Hippocampal formation (tissue), 2 donors: Measurements from ENCODE around the gene ATP11A.
A peak's percentile ranks its signal among the peaks of the same experiment; 100 is the strongest.

Source experiments
- DNase-seq, 2 donors: peaks; one replicate each; lab custom pipeline; 2025; lab: John Stamatoyannopoulos, UW

Gene ATP11A

DNA sequence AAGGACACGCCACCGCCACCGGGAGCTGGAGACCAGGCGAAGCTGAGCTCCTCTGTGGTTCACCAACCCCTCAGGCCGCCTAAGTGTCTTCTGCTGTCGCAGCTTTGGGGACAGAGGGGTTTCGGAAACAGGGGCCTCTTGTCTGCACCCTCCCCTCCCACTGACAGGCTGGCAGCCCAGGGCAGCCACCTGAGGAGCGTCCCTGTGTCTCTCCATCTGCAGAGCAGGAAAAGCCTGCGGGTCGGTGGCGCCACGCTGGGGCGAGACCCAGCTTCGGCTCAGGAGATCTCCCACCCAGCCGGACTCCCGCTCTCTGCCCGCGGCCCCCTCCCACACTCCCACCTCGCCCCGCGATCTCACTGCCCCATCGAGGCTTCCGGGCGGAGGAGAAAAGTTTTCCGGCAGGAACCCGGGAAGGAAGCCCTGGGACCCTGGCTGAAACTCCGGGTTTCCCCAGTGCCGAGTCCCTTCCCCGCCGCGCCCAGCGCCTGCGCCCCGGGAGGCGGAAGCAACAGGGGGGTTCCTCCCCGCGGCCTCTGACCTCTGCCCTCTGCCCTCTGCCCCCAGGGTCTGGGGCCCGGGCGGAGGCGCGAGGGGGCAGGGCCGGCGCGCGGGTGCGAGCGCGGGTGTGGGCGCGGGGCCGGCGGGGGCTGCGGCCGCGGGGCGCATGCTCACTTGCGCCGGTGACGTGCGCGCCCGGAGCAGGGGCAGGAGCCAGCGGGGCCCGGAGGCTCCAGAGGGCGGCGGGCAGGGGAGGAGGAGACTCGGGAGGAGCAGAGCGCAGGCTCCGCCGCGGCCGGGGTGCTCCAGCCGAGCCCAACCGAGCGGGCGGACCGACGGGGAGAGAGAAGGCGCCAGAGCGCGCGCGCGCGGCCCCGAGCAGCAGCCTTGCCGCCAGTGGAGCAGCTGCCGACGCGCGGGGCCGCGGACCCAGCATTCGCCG is at the start of gene ATP11A:
Gene ATP11A, plus strand, starts transcription at position 736 of the 943 bp plus-strand sequence. CDS start 379 bp downstream, outside the sequence.
- peak; percentile 82 to 88 for DNase-seq

DNA sequence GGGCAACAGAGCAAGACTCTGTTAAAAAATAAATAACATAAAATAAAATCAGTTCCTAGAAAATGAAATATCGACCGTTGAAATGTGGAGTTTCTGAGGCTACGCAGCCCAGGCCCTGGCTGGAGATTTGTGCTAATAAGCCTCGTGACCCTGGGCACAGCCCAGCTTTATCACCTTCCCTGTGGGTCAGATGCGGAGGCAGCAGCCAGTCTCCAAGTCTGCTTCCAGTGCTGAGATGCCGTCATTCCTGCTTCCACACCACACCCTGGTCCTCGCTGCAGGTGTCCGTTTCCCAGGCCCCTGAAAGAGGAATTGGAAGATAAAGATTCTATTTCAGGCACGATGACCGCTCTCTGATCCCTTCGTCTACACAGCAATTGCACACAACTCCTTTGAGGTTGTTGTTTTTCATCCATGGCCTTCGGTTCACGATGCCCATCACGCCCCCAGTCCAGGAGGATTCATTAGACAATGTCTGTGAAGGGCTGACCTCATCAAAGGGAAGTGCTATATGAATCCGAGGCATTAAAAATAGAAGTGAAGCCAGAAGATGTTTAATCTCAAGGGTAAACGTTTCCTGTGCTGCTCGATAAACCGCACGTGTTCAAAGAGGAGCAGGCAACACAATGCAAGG is 48.3 kb upstream of the ATP11A start:
- no peak for DNase-seq

DNA sequence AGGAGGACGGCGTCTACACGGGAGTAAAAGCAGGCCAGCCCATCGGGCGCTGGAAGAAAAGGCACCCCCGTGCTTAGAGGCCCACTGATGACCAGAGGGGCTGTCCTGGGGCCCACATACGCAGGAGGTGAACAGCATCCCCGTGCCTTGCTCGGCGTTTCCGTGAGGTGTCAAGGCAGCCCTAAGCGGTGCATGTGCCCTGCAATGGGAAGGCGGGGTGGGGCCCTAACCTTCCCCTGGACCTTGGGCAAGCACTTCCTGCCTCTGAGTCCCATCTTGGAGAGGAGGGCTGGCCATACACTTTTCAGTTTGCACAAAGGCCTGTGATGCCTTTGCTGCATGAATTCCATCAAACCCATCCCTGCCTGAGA is 47.8 kb upstream of the ATP11A start:
- DNase-seq, result no peak

DNA sequence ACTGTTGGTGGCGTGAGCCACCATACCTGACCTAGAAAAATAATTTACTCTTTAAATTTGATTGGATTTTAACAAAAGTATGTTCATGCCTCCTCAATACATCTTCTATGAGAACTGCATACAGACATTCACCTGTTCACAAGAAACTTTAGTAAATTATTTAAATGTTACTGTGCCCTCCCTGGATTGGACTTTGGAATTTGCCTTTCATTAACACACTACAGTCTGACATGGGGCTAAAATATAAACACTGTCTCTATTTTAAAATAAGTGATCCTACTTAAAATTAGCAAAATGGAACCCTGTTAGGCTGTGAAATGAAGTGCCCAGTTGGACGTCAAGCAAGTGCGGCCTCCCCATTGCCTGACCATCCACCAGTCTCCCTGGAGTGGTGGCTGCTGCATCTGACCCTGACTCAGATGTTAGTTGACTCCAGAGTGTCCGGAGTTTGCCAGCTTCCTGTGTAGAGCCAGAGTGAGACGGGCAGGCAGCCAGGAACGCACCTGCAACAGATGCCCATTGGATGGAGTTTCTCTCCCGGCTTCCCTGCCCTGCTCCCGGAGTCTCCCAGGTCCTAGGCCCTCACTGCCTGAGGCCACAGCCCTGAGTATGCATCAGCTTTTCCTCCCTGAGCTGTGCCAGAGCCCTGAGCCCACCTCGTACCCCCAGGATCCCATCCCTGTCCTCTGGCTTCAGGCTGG is 45.9 kb upstream of the ATP11A start:
- DNase-seq, result no peak

DNA sequence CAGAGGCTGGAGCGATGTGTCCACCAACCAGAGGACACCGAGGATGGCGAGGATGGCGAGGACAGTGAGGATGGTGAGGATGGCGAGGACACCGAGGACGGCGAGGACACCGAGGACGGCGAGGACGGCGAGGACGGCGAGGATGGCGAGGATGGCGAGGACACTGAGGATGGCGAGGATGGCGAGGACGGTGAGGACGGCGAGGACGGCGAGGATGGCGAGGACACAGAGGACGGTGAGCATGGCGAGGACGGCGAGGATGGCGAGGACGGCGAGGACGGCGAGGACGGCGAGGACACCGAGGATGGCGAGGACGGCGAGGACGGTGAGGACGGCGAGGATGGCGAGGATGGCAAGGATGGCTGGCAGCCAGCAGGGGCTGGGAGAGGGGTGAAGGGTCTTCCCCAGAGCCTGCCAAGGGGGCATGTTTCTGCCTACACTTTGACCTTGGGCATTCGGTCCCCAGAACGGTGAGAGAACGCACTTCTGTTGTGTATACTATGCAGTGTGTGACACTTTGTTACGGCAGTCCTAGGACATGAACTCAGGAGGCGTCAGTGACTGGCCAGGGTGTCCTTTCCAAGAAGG is 44.4 kb upstream of the ATP11A start:
- DNase-seq, result no peak

DNA sequence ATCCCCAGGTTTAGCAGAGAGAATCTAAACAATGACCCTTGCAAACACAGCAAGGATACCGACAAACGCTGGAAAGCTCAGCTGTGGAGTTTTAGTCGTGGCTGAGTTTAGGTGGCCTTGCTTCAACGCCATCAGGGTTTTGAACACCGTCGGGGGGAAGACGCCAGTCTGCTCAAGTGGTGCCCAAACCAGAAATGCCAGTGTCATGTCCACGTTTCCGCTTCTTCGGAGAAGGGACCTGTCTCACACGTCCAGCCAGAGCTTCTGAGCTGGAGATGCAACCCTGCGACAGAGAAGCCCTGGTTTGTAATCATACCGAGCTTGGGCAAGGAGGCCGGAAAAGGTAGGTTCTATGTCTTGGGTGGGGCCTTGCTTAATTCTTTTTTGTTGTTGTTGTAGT is 42.6 kb upstream of the ATP11A start:
- DNase-seq, result no peak

DNA sequence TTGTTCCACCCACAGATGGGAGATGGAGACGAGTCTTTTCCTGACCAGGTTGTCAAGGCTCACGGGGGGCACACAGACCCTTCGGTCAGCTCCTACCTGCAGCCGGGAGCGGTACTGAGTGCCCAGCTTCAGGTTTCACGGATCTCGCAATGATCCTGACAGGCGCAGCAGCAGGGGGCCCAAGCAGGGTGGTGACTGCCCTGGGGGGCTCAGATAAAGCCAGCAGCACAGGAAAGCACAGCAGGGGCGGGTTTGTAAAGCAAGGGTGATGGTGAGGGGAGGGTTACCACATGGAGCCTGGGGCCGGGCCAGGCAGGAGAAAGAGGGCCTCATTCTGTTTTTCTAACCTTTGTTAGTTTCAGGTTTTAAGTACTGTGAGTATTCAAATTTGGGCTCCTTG is 41.7 kb upstream of the ATP11A start:
- DNase-seq, result no peak

DNA sequence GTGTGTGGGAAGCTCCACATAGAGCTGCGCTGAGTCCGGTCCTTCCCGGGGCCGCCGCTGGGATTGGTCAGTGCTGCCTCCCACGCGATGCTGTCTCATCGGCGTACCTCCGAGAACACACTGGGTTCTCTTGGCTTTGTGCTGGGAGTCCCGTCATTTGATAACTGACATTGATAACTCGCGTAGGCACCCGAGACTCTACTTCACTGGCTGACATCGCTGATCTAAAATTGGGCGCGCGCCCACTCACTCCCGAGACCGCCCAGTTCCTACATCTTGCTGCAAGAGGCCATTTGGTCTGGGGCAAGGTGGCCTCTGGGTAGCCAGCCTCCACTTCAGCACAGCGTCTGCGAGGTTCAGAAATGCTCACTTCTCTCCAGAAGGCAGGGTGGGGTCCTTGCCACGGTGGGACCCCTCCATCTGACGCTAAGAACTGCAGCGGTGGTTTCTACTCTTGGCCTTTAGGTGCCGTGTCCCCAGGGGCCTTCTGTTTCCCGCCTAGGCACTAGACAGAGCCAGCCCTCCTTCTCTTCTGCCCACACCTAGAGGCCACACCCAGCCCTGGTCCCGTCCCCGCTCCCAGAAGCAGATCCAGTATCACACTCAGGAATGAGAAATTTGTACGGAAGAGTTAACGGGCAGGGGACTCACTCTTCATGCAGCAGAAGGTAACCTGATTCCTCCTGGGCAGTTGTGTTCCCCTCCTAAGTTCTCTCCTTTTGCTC is 40.7 kb upstream of the ATP11A start:
- no peak for DNase-seq

DNA sequence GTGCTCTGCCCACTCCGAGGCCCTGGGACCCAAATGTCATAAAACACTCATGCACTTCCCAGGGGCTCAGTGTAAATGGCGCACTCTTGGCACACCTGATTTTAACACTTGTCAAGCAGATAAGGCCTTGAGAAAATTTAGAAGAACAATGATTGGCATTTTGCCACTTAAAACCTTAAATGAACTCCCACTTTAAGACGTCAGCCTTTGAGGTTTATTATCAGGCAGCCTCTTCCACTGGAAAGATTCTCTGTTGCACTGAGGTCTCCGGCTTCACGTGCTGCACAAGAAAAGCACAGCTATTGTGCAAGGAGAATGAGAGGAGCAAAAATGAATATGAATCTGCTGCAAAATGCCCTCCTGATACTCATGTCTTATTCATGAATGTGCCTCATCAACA is 38.5 kb upstream of the ATP11A start:
- DNase-seq, result no peak

DNA sequence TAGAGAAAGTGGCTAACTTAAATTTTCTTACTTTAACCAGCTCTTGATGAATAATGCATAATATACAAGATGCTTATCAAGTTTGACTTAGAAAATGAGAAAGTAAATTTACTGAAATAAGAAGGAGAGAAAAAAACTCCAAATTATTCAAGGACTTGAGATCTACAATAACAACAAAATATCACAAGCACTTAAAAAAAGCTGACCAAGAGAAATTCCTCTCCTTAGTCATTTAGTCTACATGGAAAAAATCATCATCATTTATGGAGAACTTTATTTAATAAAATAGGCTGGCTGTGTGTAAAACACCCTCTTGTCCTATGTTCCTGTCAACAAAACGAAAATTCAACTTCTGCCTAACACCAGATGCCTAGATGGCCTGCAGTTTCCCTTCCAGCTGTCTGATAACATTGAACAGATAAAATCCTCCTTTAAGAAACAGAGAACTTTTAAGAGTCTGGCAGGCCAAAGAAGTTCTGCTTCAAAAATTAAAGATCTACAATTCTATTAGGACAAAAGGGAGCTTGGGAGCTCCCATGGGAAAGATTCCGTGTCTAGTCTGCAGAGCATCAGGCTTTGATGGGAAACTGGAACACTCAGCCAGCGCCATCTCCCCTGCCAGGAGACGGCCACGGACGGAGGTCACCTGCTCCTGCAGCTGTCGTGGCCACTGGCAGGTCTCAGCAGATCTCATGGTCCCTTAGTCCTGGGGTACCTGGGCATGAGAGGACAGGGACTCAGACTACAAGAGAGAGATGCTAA is 37.9 kb upstream of the ATP11A start:
- no peak for DNase-seq

DNA sequence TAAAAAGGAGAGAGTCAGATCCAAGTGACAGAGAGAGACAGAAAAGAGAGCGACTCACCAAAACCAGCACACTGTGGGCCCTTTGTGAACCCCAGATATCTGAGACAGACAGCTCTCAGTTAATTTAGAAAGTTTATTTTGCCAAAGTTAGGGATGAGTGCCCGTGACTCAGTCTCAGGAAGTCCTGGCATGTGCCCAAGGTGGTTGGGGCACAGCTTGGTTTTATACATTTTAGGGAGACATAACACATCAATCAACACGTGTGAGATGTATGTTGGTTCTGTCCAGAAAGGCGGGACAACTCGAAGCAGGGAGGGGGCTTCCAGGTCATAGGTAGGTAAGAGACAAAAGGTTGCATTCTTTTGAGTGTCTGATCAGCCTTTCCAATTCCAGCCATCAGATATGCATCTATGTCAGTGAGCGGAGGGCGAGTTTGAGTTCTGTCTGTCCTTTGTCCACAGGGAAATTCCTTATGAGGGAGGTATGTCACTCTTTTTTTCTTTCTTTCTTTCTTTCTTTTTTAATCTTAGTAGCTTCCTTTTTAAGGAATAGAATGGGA is 37.2 kb upstream of the ATP11A start:
- no peak for DNase-seq

DNA sequence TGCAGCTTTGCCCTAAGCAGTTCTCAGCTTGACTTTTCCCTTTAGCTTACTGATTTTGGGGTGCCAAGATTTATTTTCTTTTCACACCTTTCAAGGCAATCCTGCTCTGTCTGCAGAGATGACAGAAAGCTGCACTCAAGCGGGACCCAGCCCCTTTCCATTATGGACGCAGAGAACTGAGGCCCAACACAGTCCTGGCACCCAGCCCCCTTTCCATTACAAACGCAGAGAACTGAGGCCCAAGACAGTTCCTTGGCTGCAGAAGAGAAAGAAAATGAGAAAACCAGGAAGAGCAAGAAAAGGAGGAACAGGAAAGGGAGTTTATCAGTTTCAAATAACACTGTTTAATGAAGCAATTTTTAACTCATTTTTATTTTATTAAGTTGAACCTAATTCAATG is 36.8 kb upstream of the ATP11A start:
- no peak for DNase-seq

DNA sequence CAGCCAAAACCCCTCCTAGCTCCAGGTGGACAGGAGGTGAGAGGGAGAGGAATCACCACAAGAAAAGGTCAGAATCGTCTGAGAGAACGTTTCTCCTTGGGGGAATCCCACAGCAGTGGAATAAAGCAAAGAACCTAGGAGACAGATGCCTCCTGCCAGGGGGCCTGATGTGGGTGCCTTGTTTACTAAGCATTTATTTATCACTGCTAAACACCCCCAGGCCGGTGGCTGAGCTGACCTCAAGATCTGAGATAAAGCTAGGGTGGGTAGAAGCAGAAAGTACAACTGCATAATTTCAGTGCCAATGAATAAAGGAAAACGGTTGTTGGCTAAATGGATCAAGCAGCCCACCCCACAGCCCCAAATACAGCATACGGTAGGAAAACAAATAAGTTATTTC is 33.9 kb upstream of the ATP11A start:
- DNase-seq, result no peak

DNA sequence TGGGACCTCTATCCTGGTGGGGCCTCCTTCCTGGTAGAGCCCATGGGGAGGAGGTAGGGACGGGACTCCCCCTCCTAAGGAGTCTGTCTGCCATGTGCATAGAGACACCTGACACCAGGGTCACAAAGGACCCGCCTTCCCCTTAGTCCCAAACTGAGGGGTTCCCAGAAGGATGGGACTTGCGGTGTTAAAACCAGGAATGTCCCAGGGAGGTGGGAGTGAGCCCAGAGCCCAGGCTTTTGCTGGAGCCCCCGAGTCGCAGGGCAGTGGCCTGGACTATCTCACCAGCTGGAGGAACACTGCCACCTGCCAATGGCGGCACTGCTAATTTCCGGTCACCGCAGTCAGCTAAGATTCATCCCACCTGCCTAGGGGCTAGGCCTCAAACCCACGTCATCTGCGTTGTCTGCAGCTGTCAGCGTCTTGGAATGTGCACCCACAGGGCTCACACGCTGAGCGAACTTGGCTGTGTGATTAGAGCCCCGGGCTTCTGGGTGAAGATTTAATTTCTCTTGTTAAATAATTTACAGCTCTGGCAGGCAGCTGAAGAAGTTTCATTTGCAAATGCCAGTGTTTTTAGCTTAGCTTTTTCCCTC is 31.9 kb upstream of the ATP11A start:
- no peak for DNase-seq

DNA sequence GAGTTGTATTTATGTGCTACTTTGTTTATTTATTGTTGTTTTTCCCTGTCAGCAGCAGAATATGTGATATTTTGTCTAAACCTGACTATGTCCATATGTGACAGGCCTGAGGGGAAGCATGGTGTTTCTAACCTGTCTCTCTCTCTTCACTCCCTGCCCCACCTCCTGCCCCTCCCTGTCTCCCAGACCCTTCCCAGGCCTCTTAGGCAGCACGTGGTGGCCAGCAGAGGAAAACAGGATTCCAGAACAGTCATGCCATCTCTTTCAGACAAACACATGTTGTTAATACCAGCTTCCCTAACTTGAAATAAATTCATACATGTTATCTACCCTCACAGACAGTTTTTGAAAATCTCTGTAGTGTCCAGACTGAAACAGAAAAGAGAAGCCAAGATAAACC is 31.0 kb upstream of the ATP11A start:
- DNase-seq, result no peak

DNA sequence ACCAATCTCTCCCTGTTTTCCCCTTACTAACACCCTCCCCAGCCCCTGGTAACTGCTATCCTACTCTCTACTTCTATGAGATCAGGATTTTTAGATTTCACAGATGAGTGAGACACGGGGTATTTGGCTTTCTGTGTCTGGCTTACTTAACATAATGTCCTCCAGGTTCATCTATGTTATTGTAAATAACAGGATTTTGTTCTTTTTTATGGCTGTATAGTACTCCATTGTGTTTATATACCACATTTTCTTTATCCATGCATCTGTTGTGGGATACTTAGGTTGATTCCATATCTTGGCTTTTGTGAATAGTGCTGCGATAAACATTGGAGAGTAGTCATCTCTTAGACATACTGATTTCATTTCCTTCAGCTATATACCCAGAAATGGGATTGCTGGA is 28.5 kb upstream of the ATP11A start:
- DNase-seq, result no peak

DNA sequence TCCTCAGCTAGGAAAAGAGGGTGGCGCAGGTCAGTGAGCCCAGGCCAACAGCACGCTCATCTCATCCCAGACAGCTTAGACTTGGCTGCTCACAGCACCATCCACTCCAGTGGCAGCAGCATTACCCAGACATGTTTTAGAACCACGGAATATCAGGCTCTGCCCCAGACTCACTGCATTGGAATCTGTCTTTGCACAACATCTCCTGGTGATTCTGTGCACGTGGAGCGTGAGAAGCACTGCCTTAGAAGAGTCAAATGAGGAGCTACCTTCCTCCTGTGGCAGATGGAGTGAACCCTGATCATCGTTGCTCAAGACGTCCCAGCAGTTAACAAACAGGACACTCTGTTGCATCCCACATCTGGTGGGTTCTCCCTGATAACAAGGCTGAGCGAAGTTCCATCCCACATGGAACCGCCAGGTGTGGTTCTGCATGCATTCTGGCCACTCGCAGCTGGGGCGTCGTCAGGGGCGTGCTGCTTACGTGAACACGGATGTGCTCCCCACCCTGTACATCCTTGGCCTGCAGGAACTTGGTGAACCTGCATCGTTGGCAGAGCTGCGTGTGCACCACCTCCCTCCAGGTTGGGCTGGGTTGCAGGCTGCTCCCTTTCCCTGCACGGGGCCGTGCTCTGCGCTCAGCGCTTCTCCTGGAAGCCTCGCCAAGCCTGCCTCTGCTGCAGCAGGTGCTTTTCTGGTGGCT is 25.2 kb upstream of the ATP11A start:
- no peak for DNase-seq

DNA sequence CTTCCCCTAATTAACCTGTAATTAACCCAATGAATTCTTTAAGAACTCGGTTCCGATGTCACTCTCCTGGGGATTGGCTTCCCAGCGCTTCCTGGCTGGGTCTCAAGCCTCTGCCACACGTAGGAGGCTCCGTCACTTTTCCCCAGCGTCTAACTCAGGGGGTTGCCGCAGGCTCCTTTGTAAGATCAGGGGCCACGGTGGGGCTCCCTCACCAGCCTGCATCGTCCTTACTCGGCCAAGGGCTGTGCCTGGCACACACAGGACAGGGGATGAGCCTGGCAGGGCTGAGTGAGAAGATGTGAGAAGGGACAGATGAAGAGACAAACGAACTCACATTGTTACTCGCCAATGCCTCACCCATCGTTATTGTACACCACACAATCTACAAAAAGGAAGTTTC is 20.9 kb upstream of the ATP11A start:
- DNase-seq, result no peak

DNA sequence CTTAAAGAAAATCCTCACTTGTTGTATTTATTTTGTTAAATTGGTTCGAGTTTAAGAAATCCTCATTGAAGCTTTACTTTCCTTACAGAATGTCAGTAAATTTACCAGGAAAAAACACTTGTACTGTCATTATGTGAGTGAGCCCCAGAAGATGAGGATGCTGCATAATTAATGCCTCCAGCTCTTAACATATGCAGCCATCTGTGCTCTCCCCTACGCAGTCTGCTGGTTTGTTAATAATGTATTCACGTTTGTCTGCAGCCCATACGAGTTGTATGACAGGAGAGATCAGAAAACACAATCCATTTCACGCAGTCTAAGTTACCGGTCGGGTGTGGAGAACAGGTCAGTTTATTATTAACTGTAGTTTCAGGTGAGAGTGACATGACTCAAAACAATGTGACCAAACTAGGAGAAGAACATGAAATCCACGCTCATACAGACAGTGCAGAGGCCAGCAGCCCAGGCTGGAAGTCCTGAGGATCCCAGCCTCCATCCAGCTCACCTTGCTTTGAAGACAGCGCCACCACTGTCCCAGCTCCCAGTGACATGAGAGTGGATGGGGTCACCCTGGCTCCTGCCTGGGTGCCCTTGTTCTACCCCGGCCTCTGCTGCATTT is 19.8 kb upstream of the ATP11A start:
- no peak for DNase-seq
